HG03175 (cell line): ENCODE data around the gene SIM2.

Experiments
- ATAC-seq: cut with Tn5 transposase; IDR thresholded peaks from one replicate; pipeline ENCODE4 v1.9.1; 2021; ENCODE audit warnings: mild to moderate bottlenecking, moderate library complexity; ENCODE audit not compliant: unreplicated experiment

The SIM2 gene

DNA sequence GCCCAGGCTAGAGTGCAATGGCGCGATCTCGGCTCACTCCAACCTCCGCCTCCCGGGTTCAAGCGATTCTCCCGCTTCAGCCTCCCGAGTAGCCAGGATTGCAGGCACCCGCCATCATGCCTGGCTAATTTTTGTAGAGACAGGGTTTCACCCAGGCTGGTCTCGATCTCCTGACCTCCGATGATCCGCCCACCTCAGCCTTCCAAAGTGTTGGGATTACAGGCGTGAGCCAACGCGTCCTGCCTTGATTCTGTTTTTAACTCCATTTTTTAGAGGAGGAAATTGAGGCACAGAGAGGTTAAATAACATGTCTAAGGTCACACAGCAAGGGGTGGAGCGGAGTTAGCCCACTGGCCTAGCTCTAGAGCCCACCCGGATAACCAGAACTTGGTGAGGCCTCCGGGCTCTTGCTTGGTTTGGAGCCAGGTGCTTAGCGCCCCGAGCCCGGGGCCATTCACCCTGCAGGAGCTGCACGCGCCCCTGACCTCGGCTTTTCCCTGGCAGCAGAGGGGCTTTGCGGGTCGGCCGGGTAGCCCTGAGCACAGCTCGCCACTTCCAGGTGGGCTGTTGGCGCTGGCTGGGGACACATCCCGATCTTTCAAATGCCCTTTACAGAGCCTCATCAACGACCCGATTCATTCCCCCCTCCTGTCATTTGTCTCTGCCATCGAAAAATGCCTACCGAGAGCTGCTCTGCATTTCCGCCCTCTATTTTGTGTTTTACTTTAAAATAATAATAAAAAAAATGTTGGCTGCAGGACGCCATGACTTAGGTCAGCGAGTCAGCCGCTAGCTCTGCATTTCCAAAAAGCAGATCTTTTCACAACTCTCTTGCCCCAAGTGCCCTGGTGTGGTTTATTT, 11.2 kb downstream of the SIM2 start:
- ATAC-seq, result no peak

DNA sequence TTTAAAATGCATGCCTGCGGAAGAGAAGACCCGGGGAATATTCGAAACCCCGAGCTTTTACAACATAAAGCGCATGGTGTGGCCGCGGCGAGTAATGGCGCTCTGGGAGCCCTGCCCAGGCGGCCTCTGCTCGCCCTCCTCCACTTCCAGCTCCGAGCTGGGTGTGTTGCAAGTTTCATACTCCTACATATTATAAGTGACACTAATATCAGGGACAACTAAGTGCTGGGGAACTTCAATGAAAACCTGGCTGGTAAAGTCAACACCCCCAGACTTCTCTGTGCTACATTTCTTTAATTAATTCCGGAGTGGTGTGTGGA, 11.8 kb downstream of the SIM2 start:
- ATAC-seq, result no peak

DNA sequence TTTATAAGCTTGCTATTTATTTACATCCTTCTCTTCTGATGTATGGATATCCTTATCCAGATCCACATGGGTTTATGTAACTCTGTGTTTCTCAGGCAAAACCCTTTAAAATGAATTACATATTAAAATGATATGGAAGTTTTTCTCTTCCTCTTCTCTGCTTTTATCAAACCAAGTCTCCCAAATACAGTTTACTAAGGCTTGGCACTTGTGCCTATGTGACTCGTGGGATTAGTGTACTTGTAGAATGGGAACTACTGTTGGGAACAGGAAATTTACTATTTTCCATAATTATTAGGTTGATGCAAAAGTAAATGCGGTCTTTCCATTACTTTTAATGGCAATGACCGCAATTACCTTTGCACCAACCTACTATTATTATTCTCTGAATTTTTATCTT, 14.8 kb downstream of the SIM2 start:
- no peak for ATAC-seq

DNA sequence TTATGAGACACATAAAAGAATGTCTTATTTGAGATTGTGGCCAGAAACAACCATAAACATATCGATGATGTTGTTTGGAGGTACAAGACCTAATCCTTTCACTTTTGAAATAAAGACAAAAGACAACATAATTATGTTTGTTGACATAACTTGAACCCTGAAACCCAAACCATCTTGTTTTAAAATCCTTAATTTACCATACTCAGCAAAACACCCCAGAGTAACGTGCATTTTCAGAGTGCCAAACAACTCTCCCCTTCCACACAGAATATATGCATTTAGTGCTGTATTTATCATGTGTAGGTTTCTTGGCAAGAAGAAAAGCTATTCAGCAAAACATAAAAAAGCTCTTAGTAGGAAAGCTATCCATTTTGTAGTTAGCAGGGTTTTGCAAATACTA, 17.5 kb downstream of the SIM2 start:
- no peak for ATAC-seq

DNA sequence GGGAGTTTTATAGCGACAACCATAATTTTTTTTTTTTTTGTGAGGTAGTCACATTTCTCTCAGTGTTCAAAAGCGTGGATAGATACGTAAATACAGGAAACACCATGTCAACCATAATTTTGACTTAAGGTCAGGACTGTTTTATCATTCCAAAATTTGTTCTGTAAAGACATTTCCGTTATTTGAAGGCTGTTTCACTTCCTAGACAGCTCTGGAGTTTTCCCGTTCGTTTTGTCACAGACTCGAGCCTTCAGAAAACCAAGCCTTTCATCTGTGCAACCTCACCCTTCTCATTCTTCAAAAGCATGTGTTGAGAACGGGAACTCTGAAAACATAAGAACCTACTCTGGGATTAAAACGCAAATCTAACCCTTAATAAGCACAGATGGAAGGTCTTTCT, 17.9 kb downstream of the SIM2 start:
- ATAC-seq, result no peak

DNA sequence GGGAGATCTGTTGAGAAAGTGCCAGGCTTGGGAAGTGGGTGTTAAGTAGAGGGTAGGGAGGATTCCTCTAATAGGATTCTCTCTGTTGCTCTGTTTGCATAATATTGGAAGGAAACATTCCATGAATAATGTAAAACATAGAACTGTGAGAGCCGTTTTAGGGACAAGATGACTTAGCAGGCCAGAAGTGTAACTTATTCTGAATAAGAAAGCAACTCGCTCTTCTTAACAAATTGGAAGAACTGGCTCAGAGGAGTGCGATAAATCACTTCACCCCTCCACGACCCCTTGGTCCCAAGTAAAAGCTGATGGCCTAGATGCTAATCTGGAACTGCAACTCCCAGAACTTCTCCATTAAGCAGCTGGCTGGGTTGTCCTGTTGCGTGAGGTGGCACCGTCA, 19.1 kb downstream of the SIM2 start:
- ATAC-seq, result no peak

DNA sequence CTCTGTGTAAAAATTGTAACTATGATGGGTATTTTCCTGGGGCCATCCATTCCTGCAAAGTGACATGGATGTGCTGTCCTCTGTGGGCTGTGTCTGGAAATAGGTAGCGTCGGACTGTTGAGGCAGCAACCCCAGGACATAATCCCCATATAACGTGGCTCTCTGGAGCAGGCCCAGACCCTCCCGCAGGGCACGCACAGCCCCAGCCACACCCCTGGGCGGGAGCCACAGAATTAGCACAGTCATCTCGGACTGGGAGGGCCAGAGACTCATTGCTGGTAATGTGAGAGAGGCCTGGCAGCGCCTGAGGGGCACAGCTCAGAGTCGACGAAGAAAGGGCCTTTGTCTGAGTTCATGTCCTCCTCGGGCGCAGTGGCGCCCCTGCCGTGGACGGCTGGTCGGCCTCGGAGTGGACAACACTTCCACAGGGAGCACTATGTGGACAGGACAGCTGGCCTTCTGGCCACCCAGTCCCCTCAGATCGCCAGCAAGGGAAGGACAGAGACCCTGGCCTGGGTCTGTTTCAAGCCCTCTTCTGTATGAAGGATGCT, 20.1 kb downstream of the SIM2 start:
- ATAC-seq, result no peak

DNA sequence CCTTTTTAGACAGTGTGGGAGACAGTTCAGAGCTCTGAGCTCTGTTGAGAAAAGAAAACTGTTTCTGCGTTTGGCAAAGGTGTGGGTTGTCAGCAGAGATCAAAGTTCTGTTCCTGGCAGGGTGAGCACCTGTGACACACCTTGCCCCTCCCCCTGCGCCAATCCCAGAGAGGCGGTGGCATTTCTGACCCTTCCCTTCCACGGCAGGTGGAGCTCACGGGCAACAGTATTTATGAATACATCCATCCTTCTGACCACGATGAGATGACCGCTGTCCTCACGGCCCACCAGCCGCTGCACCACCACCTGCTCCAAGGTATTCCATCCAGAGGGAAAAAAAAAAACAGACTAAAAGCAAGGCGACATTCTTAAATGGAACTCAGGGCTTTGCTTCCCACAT, 20.7 kb downstream of the SIM2 start:
- no peak for ATAC-seq

DNA sequence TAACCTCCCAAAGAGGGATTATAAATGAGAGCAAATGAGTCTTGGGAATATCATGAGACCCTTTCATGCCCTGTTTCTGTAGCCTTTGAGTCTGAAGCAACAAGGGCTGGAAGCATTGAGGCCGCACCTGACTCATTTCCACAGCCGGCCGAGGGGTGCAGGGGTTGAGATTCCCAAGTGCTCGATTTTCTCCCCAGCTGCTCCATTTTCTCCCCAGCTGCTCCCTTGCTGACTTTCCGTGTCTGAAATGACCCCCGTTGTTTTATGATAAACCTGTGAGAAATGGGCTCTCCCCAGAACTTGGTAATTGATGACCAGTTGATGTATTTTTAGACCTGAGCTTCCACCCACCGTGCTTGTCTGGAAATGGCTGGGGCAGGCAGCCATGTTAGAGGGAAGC, 22.9 kb downstream of the SIM2 start:
- no peak for ATAC-seq

DNA sequence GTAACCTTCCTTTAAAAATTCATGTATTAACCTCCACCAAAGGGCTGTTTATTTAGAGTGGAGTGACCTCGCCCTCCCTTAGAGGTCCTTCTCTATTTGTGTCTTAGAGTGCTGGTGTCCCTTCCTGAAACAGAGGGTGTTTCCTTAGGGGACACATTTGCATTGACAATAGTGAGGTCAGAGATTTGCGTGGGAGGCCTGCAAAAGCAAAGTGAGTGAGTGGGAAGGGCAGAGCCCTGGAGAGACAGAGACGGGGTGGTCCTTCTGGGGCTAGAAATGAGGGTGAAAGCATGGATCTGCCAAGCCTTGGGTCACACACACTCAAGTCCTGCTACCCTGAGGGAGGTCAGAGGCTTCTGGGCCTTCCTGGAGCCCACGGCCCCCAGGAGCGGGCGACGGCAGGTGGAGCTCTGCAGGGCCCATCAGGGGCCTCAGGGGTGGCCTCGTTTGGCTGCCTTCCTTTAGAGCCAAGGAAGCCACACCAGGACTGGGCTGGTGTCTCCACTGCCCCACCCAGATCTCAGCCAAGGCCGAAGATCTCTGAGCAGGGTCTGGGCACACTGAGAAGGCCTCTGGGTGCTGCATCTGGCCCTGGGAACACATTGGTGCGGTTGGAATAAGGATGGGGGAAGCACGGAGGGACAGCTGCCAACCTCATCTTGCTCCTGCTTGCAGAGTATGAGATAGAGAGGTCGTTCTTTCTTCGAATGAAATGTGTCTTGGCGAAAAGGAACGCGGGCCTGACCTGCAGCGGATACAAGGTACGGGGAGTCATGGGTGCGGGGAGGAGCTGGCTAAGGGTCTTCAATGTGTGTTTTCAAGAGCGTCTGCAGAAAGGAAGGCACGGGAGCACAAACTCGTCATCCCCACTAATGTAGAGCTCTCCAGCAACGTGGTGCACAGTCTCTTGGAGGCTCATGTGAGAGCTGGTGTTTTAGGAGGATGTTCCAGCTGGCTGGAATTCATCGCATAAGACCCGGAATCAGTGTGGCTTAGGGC, 23.8 kb downstream of the SIM2 start:
- ATAC-seq, result no peak

DNA sequence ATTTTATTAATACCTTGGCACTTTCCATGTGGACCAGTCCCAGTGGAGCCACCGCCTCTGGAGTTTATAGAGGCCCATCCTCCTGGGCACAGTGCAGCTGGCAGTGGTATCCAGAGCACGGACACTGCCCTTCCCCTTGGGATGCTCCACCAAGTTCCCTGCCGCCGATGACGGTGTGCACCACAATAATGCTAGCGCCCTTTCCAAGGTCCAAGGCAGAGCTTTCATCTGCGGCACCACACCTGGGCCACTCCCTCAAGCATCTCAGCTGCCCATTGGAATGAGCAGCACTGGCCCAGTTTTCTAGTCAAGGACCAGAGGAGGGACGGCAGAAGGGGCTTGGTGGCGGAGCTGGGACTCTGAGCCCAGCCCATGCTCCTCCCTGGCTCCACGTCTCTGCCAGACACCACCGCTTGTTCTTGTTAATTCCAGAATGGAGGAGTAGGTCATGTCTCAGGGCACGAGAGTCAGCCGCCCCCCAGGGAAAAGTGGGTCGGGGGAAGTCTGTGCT, 24.5 kb downstream of the SIM2 start:
- no peak for ATAC-seq

DNA sequence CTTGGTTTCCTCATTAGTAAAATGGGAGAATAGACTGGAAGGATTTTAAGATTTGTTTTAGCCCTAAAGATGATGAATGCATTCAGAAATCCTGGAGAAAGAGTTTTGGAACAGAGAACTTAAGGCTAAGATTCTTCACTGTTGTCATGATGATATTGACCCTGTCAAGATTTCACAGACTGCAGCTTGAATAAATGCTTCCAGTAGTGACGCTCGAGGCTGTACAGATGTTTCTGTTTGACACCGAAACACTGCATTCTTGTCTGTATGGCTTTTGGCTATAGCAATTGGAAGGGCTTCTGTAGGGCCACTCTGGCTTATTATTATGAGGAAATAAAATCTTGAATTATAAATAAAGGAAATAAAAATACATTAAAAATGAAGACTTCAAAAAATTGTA, 25.7 kb downstream of the SIM2 start:
- ATAC-seq, result no peak

DNA sequence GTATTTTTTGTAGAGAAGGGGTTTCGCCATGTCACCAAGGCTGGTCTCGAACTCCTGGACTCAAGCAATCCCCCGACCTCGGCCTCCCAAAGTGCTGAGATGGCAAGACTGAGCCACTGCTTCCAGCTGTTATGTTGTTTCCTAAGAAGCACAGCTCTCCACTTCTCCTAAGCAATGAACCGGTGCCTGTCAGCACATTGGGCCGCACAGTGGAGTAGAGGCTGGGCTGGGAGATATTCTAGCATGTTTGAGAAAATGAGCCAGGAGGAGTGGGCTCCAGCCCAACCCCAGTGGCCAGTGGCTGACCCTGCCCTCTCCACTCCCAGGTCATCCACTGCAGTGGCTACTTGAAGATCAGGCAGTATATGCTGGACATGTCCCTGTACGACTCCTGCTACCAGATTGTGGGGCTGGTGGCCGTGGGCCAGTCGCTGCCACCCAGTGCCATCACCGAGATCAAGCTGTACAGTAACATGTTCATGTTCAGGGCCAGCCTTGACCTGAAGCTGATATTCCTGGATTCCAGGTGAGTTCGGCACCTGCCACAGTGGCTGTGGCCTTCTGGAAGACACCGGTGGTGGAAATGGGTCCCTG, 27.0 kb downstream of the SIM2 start:
- no peak for ATAC-seq

DNA sequence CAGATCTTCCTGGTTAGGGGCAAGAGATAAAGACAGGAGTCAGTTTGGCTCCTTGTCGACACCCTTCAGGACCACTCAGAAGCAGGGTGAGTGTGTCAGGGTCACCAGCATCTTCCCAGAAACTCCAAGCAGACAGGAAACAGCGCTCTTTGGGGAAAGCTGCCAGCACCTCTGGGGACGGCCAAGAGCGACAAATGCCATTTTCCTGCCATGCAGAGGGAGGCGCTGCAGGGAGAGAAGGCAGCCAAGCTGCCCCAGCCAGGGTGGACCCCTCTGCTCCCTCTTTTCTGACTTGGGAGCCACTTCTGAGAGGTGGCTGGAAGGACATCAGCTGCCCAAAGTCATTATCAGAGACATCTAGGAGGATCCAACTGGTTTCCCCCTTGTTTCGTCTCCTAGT, 29.0 kb downstream of the SIM2 start:
- ATAC-seq, result no peak

DNA sequence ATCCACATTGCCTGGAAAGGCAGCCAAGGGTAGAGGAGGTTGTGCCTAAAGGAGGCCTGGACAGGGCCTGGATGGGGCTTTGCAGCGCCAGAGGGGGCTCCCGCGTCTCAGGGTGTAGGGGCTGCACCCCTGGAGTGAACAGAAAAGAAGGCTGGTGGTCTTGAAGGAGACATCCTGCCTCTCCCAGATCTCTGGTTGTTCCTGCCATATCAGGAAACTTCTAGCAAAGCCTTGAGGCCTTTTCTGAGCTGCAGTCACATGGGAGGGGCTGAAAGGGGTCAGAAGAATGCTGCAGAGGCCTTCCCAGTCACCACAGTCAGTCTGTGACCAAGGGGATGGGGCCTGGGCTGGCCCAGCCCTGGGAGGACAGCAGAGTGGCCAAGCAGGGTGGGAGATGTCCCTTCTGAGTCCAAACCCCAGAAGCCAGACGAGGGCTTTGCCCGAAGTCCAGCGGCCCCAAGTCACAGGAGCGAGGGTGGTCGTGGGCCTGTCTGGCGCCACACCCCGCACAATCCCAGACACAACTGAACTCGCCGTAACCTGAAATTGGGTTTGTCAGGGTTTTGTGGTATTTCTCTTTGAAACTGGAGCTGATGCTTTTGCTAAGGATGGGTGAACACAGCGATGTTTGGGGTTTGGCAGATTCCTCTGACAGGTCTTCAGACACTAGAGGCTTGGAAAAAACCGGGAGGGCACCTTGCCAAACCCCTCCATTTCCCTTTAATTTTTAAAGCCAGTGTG, 29.6 kb downstream of the SIM2 start:
- no peak for ATAC-seq

DNA sequence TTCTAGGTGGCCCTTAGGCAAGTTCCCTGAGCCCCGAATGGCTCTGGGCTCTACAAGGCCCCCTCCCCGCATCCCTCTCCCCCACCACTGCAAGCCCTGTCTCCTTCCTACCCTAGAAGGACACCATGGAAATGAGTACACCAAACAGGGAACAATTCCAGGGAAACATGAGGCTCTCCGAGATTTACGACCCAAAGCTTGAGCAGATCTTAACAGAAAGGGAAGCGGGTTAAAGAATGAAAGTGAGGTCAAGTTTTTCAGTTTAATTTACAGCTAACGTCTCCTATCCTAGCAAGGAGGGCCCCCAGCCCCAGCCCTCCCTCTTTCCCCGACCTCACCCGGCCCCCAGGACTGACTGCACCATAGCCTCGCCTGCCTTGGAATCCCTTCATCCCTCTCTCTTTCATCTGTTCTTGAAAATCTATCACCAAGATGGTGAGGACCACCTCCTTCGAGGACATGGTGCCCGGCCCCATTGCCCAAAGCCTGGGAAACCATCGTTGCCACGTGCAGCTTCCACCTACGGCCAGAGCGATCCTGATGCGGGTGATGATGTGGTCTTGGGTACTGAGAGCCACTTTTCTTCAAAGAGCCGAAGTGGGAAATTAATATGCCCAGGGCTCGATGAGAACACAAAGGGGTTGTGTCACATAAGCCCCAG, 30.5 kb downstream of the SIM2 start:
- no peak for ATAC-seq

DNA sequence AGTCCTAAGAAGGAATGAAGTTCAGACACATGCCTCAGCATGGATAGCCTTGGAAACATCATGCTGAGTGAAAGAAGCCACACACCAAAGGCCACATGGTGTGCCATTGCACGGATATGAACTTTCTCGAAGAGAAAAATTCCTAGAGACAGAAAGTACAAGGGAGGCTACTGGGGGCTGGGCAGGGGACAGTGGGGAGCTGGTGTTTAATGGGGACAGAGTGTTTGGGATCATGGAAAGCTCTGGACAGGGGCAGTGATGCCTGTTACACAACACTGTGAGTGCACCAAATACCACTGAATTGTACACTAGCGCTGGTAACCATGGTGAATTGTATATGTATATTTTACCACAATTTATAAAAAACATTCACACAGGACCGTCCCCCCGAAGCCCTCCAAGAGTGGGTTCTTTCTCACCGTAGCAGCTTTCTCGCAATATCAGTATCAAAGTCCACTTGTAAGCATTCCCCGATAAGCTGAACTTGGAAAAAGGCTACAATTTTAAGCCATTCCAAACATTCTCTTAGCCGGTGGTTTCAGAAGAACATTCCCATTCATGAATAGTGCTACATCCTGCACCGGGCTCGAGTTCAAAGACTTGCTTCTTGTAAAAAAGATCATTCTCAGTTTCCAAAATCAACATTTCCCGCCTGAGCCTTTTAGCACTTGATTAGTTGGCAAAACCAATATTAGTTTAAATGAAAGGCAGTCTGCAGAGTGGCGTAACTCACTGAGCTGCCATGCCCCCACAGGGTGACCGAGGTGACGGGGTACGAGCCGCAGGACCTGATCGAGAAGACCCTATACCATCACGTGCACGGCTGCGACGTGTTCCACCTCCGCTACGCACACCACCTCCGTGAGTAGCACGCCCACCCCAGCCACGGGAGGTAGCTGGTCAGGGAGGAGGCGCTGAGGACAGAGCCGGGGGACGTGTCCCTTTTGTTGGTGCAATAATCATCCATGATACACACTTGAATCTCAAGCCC, 31.7 kb downstream of the SIM2 start:
- no peak for ATAC-seq

DNA sequence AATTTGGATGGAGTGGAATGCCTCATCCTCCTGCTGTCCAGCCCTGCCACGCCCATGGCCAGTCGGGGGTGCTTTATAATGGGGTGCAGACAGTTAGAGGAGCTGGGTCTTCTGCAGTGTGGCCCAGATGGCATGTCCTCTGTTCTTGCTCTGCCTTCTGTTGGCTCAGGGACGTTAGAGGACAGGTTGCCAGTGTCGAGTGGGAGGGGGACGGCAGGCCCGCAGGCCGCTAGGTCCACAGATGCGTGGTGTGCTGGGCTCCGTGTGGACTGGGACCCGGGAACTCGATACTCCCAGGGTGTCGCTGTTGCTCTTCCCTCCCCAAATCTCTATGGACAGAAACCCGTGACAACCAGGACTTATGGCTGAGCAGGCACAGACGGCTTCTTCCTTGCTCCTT, 33.3 kb downstream of the SIM2 start:
- ATAC-seq, result no peak

DNA sequence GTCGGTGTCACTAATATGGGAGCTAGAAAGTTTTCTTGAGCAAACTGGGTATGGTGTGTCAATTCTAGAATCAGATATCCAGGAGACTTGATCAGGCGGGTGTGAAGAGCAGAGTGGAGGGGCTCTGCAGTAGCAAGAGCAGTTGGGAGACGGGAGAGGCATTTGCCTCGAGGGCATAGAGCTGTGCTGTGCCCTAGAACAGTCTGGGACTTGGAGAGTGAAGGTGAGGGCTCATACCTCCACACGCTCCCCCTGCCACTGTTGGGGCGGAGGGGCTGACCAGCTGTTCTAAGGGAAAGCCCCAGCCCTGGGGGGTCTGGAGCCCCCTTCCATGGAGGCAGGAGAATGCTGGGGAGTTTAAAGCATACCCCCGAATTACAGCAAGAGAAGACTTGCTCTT, 33.8 kb downstream of the SIM2 start:
- no peak for ATAC-seq
